Inferior parietal cortex (tissue), 1 donor: ENCODE measurements around the gene SLC30A3.

Source experiments
- DNase-seq: peaks from one replicate; pipeline ENCODE4 v3.0.0-alpha.2; 2016; ENCODE audit errors: extremely low spot score

The SLC30A3 gene

GRCh38 chr2:27205206-27205605 lies 57.6 kb downstream of the SLC30A3 start:
- DNase-seq: no peak

GRCh38 chr2:27204566-27204965 lies 58.3 kb downstream of the SLC30A3 start:
- no peak for DNase-seq

GRCh38 chr2:27203741-27204140 lies 59.1 kb downstream of the SLC30A3 start:
- no peak for DNase-seq
